Activated T-cell treated with anti-CD3 and anti-CD28 coated beads, Interleukin-2, amount 50 U/mL, for 24 hours (primary cell): ENCODE data around the gene SLC4A1.
"Not testable (repeated sequence)": the region's sequence is repeated elsewhere in the genome, so short reads cannot be mapped to it uniquely, and the experiment has no call there.

ENCODE experiments used
- DNase-seq: peaks from one replicate; pipeline ENCODE4 v3.0.0-alpha.2; 2020
- H3K27ac Mint-ChIP-seq: 2 replicates; pipeline ENCODE4 v1.8.0; 2020; ENCODE audit warnings: mild to moderate bottlenecking, mixed read lengths
- H3K27me3 Mint-ChIP-seq: 2 replicates; pipeline ENCODE4 v1.8.0; 2020; ENCODE audit warnings: mixed read lengths
- H3K36me3 Mint-ChIP-seq: 2 replicates; pipeline ENCODE4 v1.8.0; 2020; ENCODE audit warnings: low read depth, mixed read lengths
- H3K4me1 Mint-ChIP-seq: 2 replicates; pipeline ENCODE4 v1.8.0; 2020; ENCODE audit warnings: low read depth, mixed read lengths
- H3K4me3 Mint-ChIP-seq: 2 replicates; pipeline ENCODE4 v1.8.0; 2020; ENCODE audit warnings: mild to moderate bottlenecking, moderate library complexity, mixed read lengths
- H3K9me3 Mint-ChIP-seq: 2 replicates; pipeline ENCODE4 v1.8.0; 2020; ENCODE audit warnings: mixed read lengths

The SLC4A1 gene

GRCh38 chr17:44254361-44255095 lies 13.4 kb downstream of the SLC4A1 start:
- Mint-ChIP-seq H3K4me1 (peaks cover under 1% of the 10 kb centered on the region), H3K36me3 (no peaks in the 10 kb centered on the region), H3K27ac (no peak overlapping the region), H3K9me3 (no peaks in the 10 kb centered on the region), H3K4me3 (no peak overlapping the region), H3K27me3 (no peaks in the 10 kb centered on the region)
- DNase-seq = no peak

- peaks cover 11% of the 10 kb centered on the region for H3K4me1 Mint-ChIP-seq
- no peak overlapping the region for H3K4me3 Mint-ChIP-seq
- no peak overlapping the region for H3K27ac Mint-ChIP-seq
- H3K9me3 Mint-ChIP-seq = no peaks in the 10 kb centered on the region
- no peaks in the 10 kb centered on the region for H3K36me3 Mint-ChIP-seq
- H3K27me3 Mint-ChIP-seq = no peaks in the 10 kb centered on the region
- DNase-seq = no peak
Measured at GRCh38 chr17:44253006-44253405, 14.9 kb downstream of the SLC4A1 start.

GRCh38 chr17:44251062-44251461 lies 16.9 kb downstream of the SLC4A1 start:
- Mint-ChIP-seq H3K9me3 (no peaks in the 10 kb centered on the region), H3K4me1 (peaks cover 29% of the 10 kb centered on the region), H3K4me3 (no peak overlapping the region), H3K36me3 (no peaks in the 10 kb centered on the region), H3K27me3 (no peaks in the 10 kb centered on the region), H3K27ac (no peak overlapping the region)
- DNase-seq = no peak

- Mint-ChIP-seq H3K4me3 (no peak overlapping the region), H3K9me3 (no peaks in the 10 kb centered on the region), H3K27me3 (no peaks in the 10 kb centered on the region), H3K4me1 (peaks cover 37% of the 10 kb centered on the region), H3K36me3 (no peaks in the 10 kb centered on the region), H3K27ac (no peak overlapping the region)
- DNase-seq = no peak
Measured at GRCh38 chr17:44249501-44250246, 18.3 kb downstream of the SLC4A1 start.

- H3K9me3 Mint-ChIP-seq = no peaks in the 10 kb centered on the region
- peaks cover 39% of the 10 kb centered on the region for H3K4me1 Mint-ChIP-seq
- no peak overlapping the region for H3K4me3 Mint-ChIP-seq
- no peak for DNase-seq
- no peaks in the 10 kb centered on the region for H3K36me3 Mint-ChIP-seq
- H3K27me3 Mint-ChIP-seq = no peaks in the 10 kb centered on the region
- H3K27ac Mint-ChIP-seq = peak overlapping the region; percentile 66
Measured at GRCh38 chr17:44247876-44248736, 19.8 kb downstream of the SLC4A1 start.

GRCh38 chr17:44247440-44247841 lies 20.5 kb downstream of the SLC4A1 start:
- Mint-ChIP-seq H3K4me3 (no peak overlapping the region), H3K4me1 (peaks cover 39% of the 10 kb centered on the region), H3K9me3 (no peaks in the 10 kb centered on the region), H3K36me3 (no peaks in the 10 kb centered on the region), H3K27ac (peak overlapping the region; percentile 66), H3K27me3 (no peaks in the 10 kb centered on the region)
- DNase-seq = no peak

- Mint-ChIP-seq H3K4me1 (peaks cover 11% of the 10 kb centered on the region), H3K4me3 (no peak overlapping the region), H3K27ac (no peak overlapping the region), H3K36me3 (no peaks in the 10 kb centered on the region), H3K27me3 (no peaks in the 10 kb centered on the region), H3K9me3 (no peaks in the 10 kb centered on the region)
- DNase-seq = no peak
Measured at GRCh38 chr17:44241106-44241624, 26.8 kb downstream of the SLC4A1 start.

- H3K4me3 Mint-ChIP-seq, DNase-seq, H3K4me1 Mint-ChIP-seq, H3K36me3 Mint-ChIP-seq, H3K9me3 Mint-ChIP-seq, H3K27ac Mint-ChIP-seq, H3K27me3 Mint-ChIP-seq: not testable (repeated sequence)
Measured at GRCh38 chr17:44237886-44238285, 30.0 kb downstream of the SLC4A1 start.

- DNase-seq = no peak
- no peaks in the 10 kb centered on the region for H3K27me3 Mint-ChIP-seq
- no peaks in the 10 kb centered on the region for H3K36me3 Mint-ChIP-seq
- no peaks in the 10 kb centered on the region for H3K9me3 Mint-ChIP-seq
- no peak overlapping the region for H3K27ac Mint-ChIP-seq
- no peak overlapping the region for H3K4me3 Mint-ChIP-seq
- H3K4me1 Mint-ChIP-seq = peaks cover 6% of the 10 kb centered on the region
Measured at GRCh38 chr17:44236444-44236991, 31.4 kb downstream of the SLC4A1 start.

- Mint-ChIP-seq H3K4me1 (peaks cover 6% of the 10 kb centered on the region), H3K36me3 (no peaks in the 10 kb centered on the region), H3K27ac (no peak overlapping the region), H3K9me3 (no peaks in the 10 kb centered on the region), H3K27me3 (no peaks in the 10 kb centered on the region), H3K4me3 (no peak overlapping the region)
- no peak for DNase-seq
Measured at GRCh38 chr17:44235583-44235936, 32.4 kb downstream of the SLC4A1 start.

GRCh38 chr17:44233582-44233981 lies 34.4 kb downstream of the SLC4A1 start:
- H3K9me3 Mint-ChIP-seq = no peaks in the 10 kb centered on the region
- DNase-seq = no peak
- no peaks in the 10 kb centered on the region for H3K27me3 Mint-ChIP-seq
- peaks cover 6% of the 10 kb centered on the region for H3K4me1 Mint-ChIP-seq
- no peak overlapping the region for H3K27ac Mint-ChIP-seq
- H3K4me3 Mint-ChIP-seq = no peak overlapping the region
- H3K36me3 Mint-ChIP-seq = no peaks in the 10 kb centered on the region

- H3K9me3 Mint-ChIP-seq = no peaks in the 10 kb centered on the region
- H3K4me3 Mint-ChIP-seq = no peak overlapping the region
- no peak overlapping the region for H3K27ac Mint-ChIP-seq
- H3K36me3 Mint-ChIP-seq = no peaks in the 10 kb centered on the region
- H3K4me1 Mint-ChIP-seq = peaks cover 6% of the 10 kb centered on the region
- DNase-seq = no peak
- H3K27me3 Mint-ChIP-seq = no peaks in the 10 kb centered on the region
Measured at GRCh38 chr17:44232061-44232460, 35.9 kb downstream of the SLC4A1 start.

- Mint-ChIP-seq H3K27ac (no peak overlapping the region), H3K27me3 (no peaks in the 10 kb centered on the region)
- DNase-seq = no peak
Measured at GRCh38 chr17:44230140-44230539, 37.8 kb downstream of the SLC4A1 start.

GRCh38 chr17:44229090-44229489 lies 38.8 kb downstream of the SLC4A1 start:
- Mint-ChIP-seq H3K36me3 (no peaks in the 10 kb centered on the region), H3K27ac (no peak overlapping the region), H3K4me1 (no peaks in the 10 kb centered on the region), H3K4me3 (no peak overlapping the region), H3K27me3 (no peaks in the 10 kb centered on the region), H3K9me3 (no peaks in the 10 kb centered on the region)
- DNase-seq = no peak

More at GRCh38 chr17:44230140-44230539, 37.8 kb downstream of the SLC4A1 start:
- Mint-ChIP-seq H3K4me3 (no peak overlapping the region), H3K36me3 (no peaks in the 10 kb centered on the region), H3K4me1 (peaks cover 4% of the 10 kb centered on the region), H3K9me3 (no peaks in the 10 kb centered on the region)
